GM12878 (cell line): ENCODE data around the gene SCN5A. TPM values are rescaled to one million over a fixed set of nuclear protein-coding genes. Genes with fewer than 3 reads are reported as not detected.

Experiments
- ATAC-seq: fragments of 200-7000 bp; cut with Tn5 transposase; 3 replicates; pipeline ENCODE4 v1.9.1; 2020; ENCODE audit warnings: mild to moderate bottlenecking, moderate library complexity
- BruUV-seq: library from RNA; stranded (reverse); fragments of 400-500 nt; replicated peaks from 2 replicates; lab custom pipeline; 2021; lab: Mats Ljungman, UMichigan
- CTCF ChIA-PET: fragments of 300-600 bp; sonication (Branson Sonifier 250); formaldehyde crosslinking; extraction: SDS; loops from one replicate; lab custom pipeline; 2021; ENCODE audit warnings: inconsistent platforms; lab: Yijun Ruan, JAX
- POLR2A ChIA-PET: fragments of 350-600 bp; formaldehyde crosslinking; extraction: SDS; loops from one replicate; lab custom pipeline; 2021; ENCODE audit warnings: inconsistent platforms; lab: Charles Lee
- RAD21 ChIA-PET: fragments of 300-600 bp; sonication (Branson Sonifier 250); formaldehyde crosslinking; loops from one replicate; lab custom pipeline; 2023; ENCODE audit warnings: antibody characterized with exemption; ENCODE audit not compliant: unreplicated experiment; lab: Charles Lee
- SMC1A ChIA-PET: fragments of 300-600 bp; sonication (Branson Sonifier 250); formaldehyde crosslinking; loops from one replicate; lab custom pipeline; 2023; ENCODE audit not compliant: unreplicated experiment, uncharacterized antibody; lab: Charles Lee
- DNase-seq: peaks from one replicate; pipeline ENCODE4 v3.0.0-alpha.2; 2011; ENCODE audit warnings: low read depth, low spot score
- FAIRE-seq: peaks from 3 replicates; lab custom pipeline; 2011; peaks lifted over from hg19 to GRCh38; lab: Jason Lieb, UNC
- H2AFZ ChIP-seq: 2 replicates; pipeline ENCODE4 v1.6.0; 2011; ENCODE audit warnings: low read depth, low read length, control low read depth; ENCODE audit not compliant: control insufficient read depth
- H3K27ac ChIP-seq: 2 replicates; pipeline ENCODE4 v1.5.1; 2011; ENCODE audit warnings: control low read depth; ENCODE audit not compliant: control insufficient read depth, insufficient read depth
- H3K27me3 ChIP-seq, 2 experiments: replicated peaks in 1 of 2; 2 replicates each; pipeline versions ENCODE4 v1.6.0 to v1.6.1; 2011; ENCODE audit warnings: low read length in 1 of 2; ENCODE audit not compliant: control insufficient read depth in 2 of 2, insufficient read depth in 2 of 2
- H3K36me3 ChIP-seq, 2 experiments: 2 replicates each; pipeline ENCODE4 v1.5.1; 2011; ENCODE audit warnings: low read length in 1 of 2; ENCODE audit not compliant: control insufficient read depth in 2 of 2, insufficient read depth in 2 of 2
- H3K4me1 ChIP-seq: 2 replicates; pipeline ENCODE4 v1.6.1; 2011; ENCODE audit warnings: mild to moderate bottlenecking, low read length, moderate library complexity, mixed read lengths; ENCODE audit not compliant: control insufficient read depth, insufficient read depth
- H3K4me2 ChIP-seq: 2 replicates; pipeline ENCODE4 v1.6.0; 2011; ENCODE audit warnings: control low read depth; ENCODE audit not compliant: control insufficient read depth, insufficient read depth
- H3K4me3 ChIP-seq: fragments of 200-600 bp; sonication (generic); 2 replicates; pipeline ENCODE4 v1.5.1; 2016
- H3K79me2 ChIP-seq: 2 replicates; pipeline ENCODE4 v1.6.0; 2011; ENCODE audit warnings: low read length; ENCODE audit not compliant: control insufficient read depth, insufficient read depth
- H3K9ac ChIP-seq: 2 replicates; pipeline ENCODE4 v1.8.0; 2011; ENCODE audit warnings: low read length, control low read depth, mixed read lengths; ENCODE audit not compliant: control insufficient read depth, insufficient read depth
- H3K9me3 ChIP-seq: replicated peaks from 3 replicates; pipeline ENCODE4 v1.5.1; 2011; ENCODE audit warnings: mild to moderate bottlenecking, low read length; ENCODE audit not compliant: control insufficient read depth, insufficient read depth
- H4K20me1 ChIP-seq: 2 replicates; pipeline ENCODE4 v1.6.0; 2011; ENCODE audit not compliant: control insufficient read depth, insufficient read depth
- BHLHE40 ChIP-seq, 2 experiments: fragments of 450-650 bp in 1 of 2; IDR thresholded peaks; 2 replicates each; pipeline ENCODE4 v1.6.1; 2011 to 2017; ENCODE audit warnings: low read depth in 2 of 2, borderline replicate concordance in 1 of 2, improper control_type of control experiment in 1 of 2, low read length in 1 of 2, mild to moderate bottlenecking in 1 of 2
- FOS ChIP-seq: IDR thresholded peaks from 3 replicates; pipeline ENCODE4 v1.6.1; 2011; ENCODE audit warnings: borderline replicate concordance; ENCODE audit not compliant: insufficient read length; ENCODE audit errors: extremely low read depth
- KAT2A ChIP-seq: conservative IDR thresholded peaks from 2 replicates; pipeline ENCODE4 v1.6.1; 2011; ENCODE audit warnings: low read depth, low read length; ENCODE audit not compliant: control insufficient read depth
- MTA3 ChIP-seq: IDR thresholded peaks from 2 replicates; pipeline ENCODE4 v1.6.1; 2012; ENCODE audit warnings: low read length, inconsistent platforms, borderline replicate concordance
- RELA ChIP-seq: fragments of 450-650 bp; IDR thresholded peaks from 2 replicates; pipeline ENCODE4 v1.8.0; 2014; ENCODE audit warnings: borderline replicate concordance; ENCODE audit not compliant: partially characterized antibody
- SP1 ChIP-seq: IDR thresholded peaks from one replicate; pipeline ENCODE4 v1.6.1; 2011; ENCODE audit warnings: low read depth, low read length
- TAF1 ChIP-seq: IDR thresholded peaks from 2 replicates; pipeline ENCODE4 v1.6.1; 2011; ENCODE audit warnings: mild to moderate bottlenecking, low read depth, low read length, borderline replicate concordance
- WGBS: methylation state at CpG from one replicate; pipeline ENCODE4 v1.1.6; 2016; ENCODE audit warnings: low lambda C conversion rate; ENCODE audit not compliant: insufficient replicate concordance, insufficient coverage; ENCODE audit errors: missing lambda C conversion rate; 5-methylcytosine and 5-hydroxymethylcytosine counted together
- in situ Hi-C: fragments of 300-500 bp; cut with MboI; formaldehyde crosslinking; loops from 9 replicates; pipeline ENCODE4 v1.14.3; 2018; ENCODE audit warnings: mixed read lengths
- intact Hi-C: fragments of 100-400 bp; cut with micrococcal nuclease; formaldehyde crosslinking; loops from one replicate; pipeline ENCODE4 v1.14.2; 2022; ENCODE audit not compliant: unreplicated experiment
- polyA plus RNA-seq, 11 experiments: library from polyadenylated mRNA; depleted of rRNA in 4 of 11; unstranded in 6 of 11; stranded (reverse) in 5 of 11; fragments of >200 nt; fragmentation: Nextera tagmentation in 4 of 11; fragmentation: Illumina TruSeq in 1 of 11; extraction: Ambion mirVana in 4 of 11; extraction: Trizol in 1 of 11; gene quantifications; 1 replicate in 1 of 11; 2 replicates in 10 of 11; pipeline versions ENCODE4 v1.2.1 to v1.2.3, GENCODE V29; 2011 to 2016; ENCODE audit warnings: inconsistent platforms in 2 of 11, missing spikeins in 2 of 11, low read depth in 1 of 11
- total RNA-seq, 4 experiments: library from RNA; depleted of rRNA in 3 of 4; stranded (reverse); fragments of >200 nt in 3 of 4; fragmentation: Illumina TruSeq in 1 of 4; extraction: Trizol in 1 of 4; gene quantifications; 2 replicates each; pipeline versions ENCODE4 v1.2.1 to v1.2.3, GENCODE V29; 2013 to 2021

Gene SCN5A
- total and polyA plus RNA-seq, 10 of the 15 experiments (the other 5 are each of a cell fraction or from before 2014, with no cell fraction given), result not detected

- Histone ChIP-seq H3K27ac (no peak overlapping the region), H3K4me1 (no peaks in the 10 kb centered on the region), H3K36me3 (no peaks in the 10 kb centered on the region; a peak in 2 of 4 replicates), H3K4me2 (no peak overlapping the region), H3K79me2 (no peaks in the 10 kb centered on the region), H3K9ac (no peak overlapping the region), H2AFZ (no peak overlapping the region), H4K20me1 (no peaks in the 10 kb centered on the region), H3K27me3 (no peaks in the 10 kb centered on the region), H3K9me3 (no peaks in the 10 kb centered on the region), H3K4me3 (no peak overlapping the region)
- no peak for FAIRE-seq
- POLR2A ChIA-PET, result no interaction called here
- RAD21 ChIA-PET, result interaction anchor here (0.8 kb wide), 1 partner anchor 498 kb away, joined by 3 read pairs; no protein-coding TSS in a partner anchor
- TF ChIP-seq TAF1, result no peak
- no peak for TF ChIP-seq SP1
- TF ChIP-seq BHLHE40 (IDR thresholded peaks at IDR 0.05; ENCODE audit: borderline replicate concordance in 1 of 2, low read depth in 2 of 2, low read length in 1 of 2), result no peak
- TF ChIP-seq RELA, result no peak
- no peak for TF ChIP-seq FOS
- TF ChIP-seq MTA3, result no peak
- TF ChIP-seq KAT2A, result no peak
- SMC1A ChIA-PET, result interaction anchor here (0.9 kb wide), 1 partner anchor 10 kb away, joined by 3 read pairs; no protein-coding TSS in a partner anchor
- ATAC-seq, result no peak
- intact Hi-C loops, result no loop called here
- no TSS peak for BruUV-seq
- WGBS, result 100% methylated on average over 2 of the region's 2 CpGs
- in situ Hi-C loops, result no loop called here
- no peak for DNase-seq
- CTCF ChIA-PET, result interaction anchor here (0.7 to 1.5 kb wide), 2 partner anchors 13 to 585 kb away, joined by 3 to 7 read pairs; no protein-coding TSS in a partner anchor
These were observed 115.3 kb downstream of the SCN5A start for GRCh38 chr3:38534180-38534579.
